HepG2 (cell line): ENCODE data around the gene GPR162. TPM values are rescaled to one million over a fixed set of nuclear protein-coding genes. Genes with fewer than 3 reads are reported as not detected.

Experiments
- ARID4A ChIP-seq: sonication (generic); formaldehyde crosslinking; IDR thresholded peaks from 2 replicates; pipeline ENCODE4 v1.5.0; 2020; ENCODE audit warnings: mild to moderate bottlenecking, missing genetic modification reagents, borderline replicate concordance
- BORCS8-MEF2B ChIP-seq: sonication (generic); formaldehyde crosslinking; IDR thresholded peaks from 2 replicates; pipeline ENCODE4 v1.8.0; 2022; ENCODE audit warnings: mild to moderate bottlenecking, missing genetic modification reagents
- DRAP1 ChIP-seq: IDR thresholded peaks from 2 replicates; pipeline ENCODE4 v1.6.1; 2016; ENCODE audit warnings: missing genetic modification reagents, missing compliant biosample characterization
- HIVEP1 ChIP-seq: sonication (generic); formaldehyde crosslinking; IDR thresholded peaks from 2 replicates; pipeline ENCODE4 v1.4.0; 2020; ENCODE audit warnings: mild to moderate bottlenecking, missing genetic modification reagents
- HNRNPLL ChIP-seq: fragments of 200-400 bp; formaldehyde crosslinking; IDR thresholded peaks from 2 replicates; pipeline ENCODE4 v1.6.1; 2017; ENCODE audit warnings: mild to moderate bottlenecking, low read depth, low read length; ENCODE audit not compliant: poor library complexity, severe bottlenecking
- JARID2 ChIP-seq: sonication (generic); formaldehyde crosslinking; IDR thresholded peaks from 2 replicates; pipeline ENCODE4 v1.8.1; 2023; ENCODE audit warnings: missing genetic modification reagents, inconsistent platforms; ENCODE audit not compliant: insufficient replicate concordance
- MIER2 ChIP-seq: IDR thresholded peaks from 2 replicates; pipeline ENCODE4 v1.6.1; 2016; ENCODE audit warnings: missing biosample characterization, missing genetic modification reagents
- NFIC ChIP-seq: IDR thresholded peaks from 2 replicates; pipeline ENCODE4 v1.6.1; 2012; ENCODE audit warnings: mild to moderate bottlenecking, low read length, inconsistent platforms
- NFKBIZ ChIP-seq: IDR thresholded peaks from 2 replicates; pipeline ENCODE4 v1.6.1; 2018; ENCODE audit warnings: missing genetic modification reagents, missing compliant biosample characterization
- NR1H2 ChIP-seq: sonication (generic); formaldehyde crosslinking; IDR thresholded peaks from 2 replicates; pipeline ENCODE4 v1.8.1; 2022; ENCODE audit warnings: low read depth, missing genetic modification reagents, borderline replicate concordance
- PPARG ChIP-seq: conservative IDR thresholded peaks from 2 replicates; pipeline ENCODE4 v1.6.1; 2016; ENCODE audit warnings: missing biosample characterization, missing genetic modification reagents
- SAP130 ChIP-seq: IDR thresholded peaks from 2 replicates; pipeline ENCODE4 v1.6.1; 2016; ENCODE audit warnings: low read depth
- ZFP1 ChIP-seq: IDR thresholded peaks from 2 replicates; pipeline ENCODE4 v1.6.1; 2016
- ZFP41 ChIP-seq: sonication (generic); formaldehyde crosslinking; IDR thresholded peaks from 2 replicates; pipeline ENCODE4 v1.4.0; 2020; ENCODE audit warnings: mild to moderate bottlenecking, missing genetic modification reagents, borderline replicate concordance
- ZNF326 ChIP-seq: sonication (generic); formaldehyde crosslinking; IDR thresholded peaks from 2 replicates; pipeline ENCODE4 v1.4.0; 2020; ENCODE audit warnings: missing genetic modification reagents, borderline replicate concordance
- ZNF557 ChIP-seq: sonication (generic); formaldehyde crosslinking; IDR thresholded peaks from 2 replicates; pipeline ENCODE4 v1.4.0; 2020; ENCODE audit warnings: missing genetic modification reagents
- ZNF563 ChIP-seq: sonication (generic); formaldehyde crosslinking; IDR thresholded peaks from 2 replicates; pipeline ENCODE4 v1.8.0; 2022; ENCODE audit warnings: mild to moderate bottlenecking, moderate library complexity, missing genetic modification reagents
- ZNF576 ChIP-seq: sonication (generic); formaldehyde crosslinking; IDR thresholded peaks from 2 replicates; pipeline ENCODE4 v1.4.0; 2020; ENCODE audit warnings: mild to moderate bottlenecking, missing genetic modification reagents
- ZNF784 ChIP-seq: sonication (generic); formaldehyde crosslinking; IDR thresholded peaks from 2 replicates; pipeline ENCODE4 v1.5.1; 2020; ENCODE audit warnings: missing genetic modification reagents, mild to moderate bottlenecking, borderline replicate concordance
- polyA plus RNA-seq, 8 experiments: library from polyadenylated mRNA; depleted of rRNA in 3 of 8; stranded (reverse) in 7 of 8; unstranded in 1 of 8; fragments of >200 nt; fragmentation: Illumina TruSeq in 4 of 8; extraction: Trizol in 4 of 8; gene quantifications; 2 replicates each; pipeline versions ENCODE4 v1.2.1 to v1.2.3, GENCODE V29; 2011 to 2016; ENCODE audit warnings: low read depth in 4 of 8, missing spikeins in 1 of 8, mixed read lengths in 1 of 8; ENCODE audit not compliant: insufficient read depth in 1 of 8
- total RNA-seq, 5 experiments: library from RNA; depleted of rRNA; stranded (reverse); fragments of >200 nt; fragmentation: Illumina TruSeq; extraction: Trizol; gene quantifications; 2 replicates each; pipeline ENCODE4 v1.2.3, GENCODE V29; 2016; ENCODE audit warnings: low read depth in 1 of 5

Gene GPR162
- total and polyA plus RNA-seq, 2 of the 13 experiments (the other 11 are each of a cell fraction or from before 2014, with no cell fraction given), result 0.08 TPM; not detected in 1

DNA sequence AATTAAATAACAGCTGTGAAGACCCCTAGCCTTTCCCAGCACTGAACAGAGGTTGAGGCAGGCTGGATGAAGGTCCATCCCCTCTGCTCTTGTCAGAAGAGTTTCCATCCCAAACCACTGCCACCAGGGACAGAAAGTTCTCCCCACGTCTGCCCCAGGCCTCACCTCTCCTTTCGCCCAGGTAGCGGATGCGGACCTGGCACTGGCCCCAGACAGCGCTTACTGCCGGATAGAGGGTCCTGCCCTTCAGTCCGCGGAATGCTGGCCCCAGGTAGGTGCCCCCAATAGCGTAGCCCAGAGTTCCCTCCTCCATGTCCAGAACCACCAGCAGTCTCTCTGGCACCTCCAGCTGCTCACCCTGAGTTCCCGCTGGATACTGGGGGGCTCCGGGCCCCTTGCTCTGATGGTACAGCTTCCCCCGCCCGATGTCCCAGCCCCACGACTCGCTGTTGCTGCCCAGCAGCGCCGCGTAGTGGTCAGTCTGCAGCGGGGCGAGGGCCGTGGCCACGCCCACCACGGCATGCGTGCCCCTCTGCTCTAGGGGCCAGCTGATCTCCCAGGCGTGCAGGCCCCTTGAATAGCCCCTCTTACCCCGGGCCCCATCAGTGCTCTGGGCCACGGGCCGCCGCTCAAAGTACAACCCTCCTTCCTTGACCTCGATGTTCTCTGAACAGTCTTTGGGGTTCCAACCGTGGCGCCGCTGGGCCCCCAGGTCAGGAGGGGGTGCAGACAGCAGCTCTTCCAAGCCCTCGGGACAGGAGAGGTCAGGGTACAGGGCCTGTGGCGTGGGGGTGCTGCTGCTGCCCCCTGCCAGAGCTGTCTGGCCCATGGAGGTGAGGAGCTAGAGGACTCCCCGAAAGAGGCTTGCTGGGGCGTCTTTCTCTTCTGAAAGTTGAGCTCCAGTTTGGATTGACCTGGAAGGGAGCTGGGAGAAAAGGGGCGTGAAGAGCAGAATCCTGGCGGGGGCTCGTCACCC is 50.7 kb downstream of the GPR162 start (continued):
- TF ChIP-seq JARID2 (CRISPR knock-in tag) (no peak), SAP130 (CRISPR knock-in tag) (peak; percentile 92), NFIC (no peak), ARID4A (CRISPR knock-in tag) (peak; percentile 68), NFKBIZ (CRISPR knock-in tag) (no peak), HIVEP1 (CRISPR knock-in tag) (no peak; the same call in 1 of the 2 replicates), ZFP41 (CRISPR knock-in tag) (peak; percentile 22; the same call in 1 of the 2 replicates), PPARG (CRISPR knock-in tag) (no peak; the same call in 1 of the 2 replicates), ZNF576 (no peak), NR1H2 (no peak; the same call in 1 of the 2 replicates), ZNF557 (CRISPR knock-in tag) (0 out of 2 replicates have a peak, but pooled peaks have one; percentile 5), ZNF784 (CRISPR knock-in tag) (no peak), HNRNPLL (peak; percentile 16), ZFP1 (CRISPR knock-in tag) (no peak), ZNF563 (CRISPR knock-in tag) (peak; percentile 76), MIER2 (CRISPR knock-in tag) (0 out of 2 replicates have a peak, but pooled peaks have one; percentile 33), BORCS8-MEF2B (CRISPR knock-in tag) (peak; percentile 32; the same call in 1 of the 2 replicates), DRAP1 (CRISPR knock-in tag) (peak; percentile 56; the same call in 1 of the 2 replicates), ZNF326 (CRISPR knock-in tag) (peak; percentile 92)
